SK-N-SH (cell line): ENCODE measurements around the gene DBH.

ENCODE experiments used
- CTCF ChIP-seq: fragments of 200-600 bp; sonication (generic); IDR thresholded peaks from 2 replicates; pipeline ENCODE4 v1.6.1; 2017; ENCODE audit warnings: antibody characterized with exemption, mild to moderate bottlenecking, moderate library complexity
- ELF1 ChIP-seq: IDR thresholded peaks from 2 replicates; pipeline ENCODE4 v1.4.0; 2012
- FOXJ3 ChIP-seq: sonication (generic); formaldehyde crosslinking; IDR thresholded peaks from 2 replicates; pipeline ENCODE4 v1.5.1; 2020; ENCODE audit warnings: mild to moderate bottlenecking, missing genetic modification reagents
- GABPA ChIP-seq: IDR thresholded peaks from 2 replicates; pipeline ENCODE4 v1.4.0; 2012; ENCODE audit warnings: low read depth, mild to moderate bottlenecking
- IRF3 ChIP-seq: fragments of 150-350 bp; IDR thresholded peaks from 2 replicates; pipeline ENCODE4 v1.6.1; 2016; ENCODE audit warnings: mild to moderate bottlenecking, low read depth, low read length
- MXI1 ChIP-seq: IDR thresholded peaks from 2 replicates; pipeline ENCODE4 v1.6.1; 2012; ENCODE audit warnings: mild to moderate bottlenecking, low read depth, low read length, improper control_type of control experiment
- PBX3 ChIP-seq: IDR thresholded peaks from 2 replicates; pipeline ENCODE4; 2012
- POLR2AphosphoS5 ChIP-seq: IDR thresholded peaks from 2 replicates; pipeline ENCODE4 v1.6.1; 2012; ENCODE audit warnings: low read depth, low read length
- REST ChIP-seq: IDR thresholded peaks from 2 replicates; pipeline ENCODE4 v1.6.1; 2012; ENCODE audit warnings: mild to moderate bottlenecking, low read depth, low read length, moderate library complexity
- TCF12 ChIP-seq: IDR thresholded peaks from 2 replicates; pipeline ENCODE4 v1.4.0; 2012
- YY1 ChIP-seq: IDR thresholded peaks from 2 replicates; pipeline ENCODE4 v1.4.0; 2012; ENCODE audit warnings: low read depth, mild to moderate bottlenecking

- no peak for TF ChIP-seq REST
- no peak for TF ChIP-seq ELF1
- TF ChIP-seq FOXJ3 (CRISPR knock-in tag), result no peak
- no peak for TF ChIP-seq CTCF
- no peak for TF ChIP-seq YY1
- TF ChIP-seq GABPA, result no peak
- TF ChIP-seq POLR2AphosphoS5, result no peak
- no peak for TF ChIP-seq PBX3
- TF ChIP-seq MXI1, result no peak
- TF ChIP-seq IRF3, result no peak
- TF ChIP-seq TCF12, result no peak
Observed at GRCh38 chr9:133612816-133613215, 23.3 kb upstream of the DBH start.
